Right lobe of liver (tissue), 4 donors: ENCODE results near the gene GCC1.

Experiments
- POLR2A ChIP-seq: fragments of 450-650 bp; IDR thresholded peaks from one replicate; pipeline ENCODE4 v1.6.1; 2017; ENCODE audit warnings: antibody characterized with exemption, mild to moderate bottlenecking
- TF ChIP-seq, protein P1 (sequence below), 4 donors: fragments of 200-600 bp in 3 of 4; fragments of 450-650 bp in 1 of 4; IDR thresholded peaks; one replicate each; pipeline versions ENCODE4 v1.5.1 to v1.8.0; 2016 to 2022; ENCODE audit warnings: antibody characterized with exemption in 4 of 4, mild to moderate bottlenecking in 2 of 4
- donor health status: DM: no; HTN: no; CAD: no.
- donor health status: DM: no; HTN: no; CAD: no.
- donor health status: DM: no; HTN: yes; CAD: no.

DNA sequence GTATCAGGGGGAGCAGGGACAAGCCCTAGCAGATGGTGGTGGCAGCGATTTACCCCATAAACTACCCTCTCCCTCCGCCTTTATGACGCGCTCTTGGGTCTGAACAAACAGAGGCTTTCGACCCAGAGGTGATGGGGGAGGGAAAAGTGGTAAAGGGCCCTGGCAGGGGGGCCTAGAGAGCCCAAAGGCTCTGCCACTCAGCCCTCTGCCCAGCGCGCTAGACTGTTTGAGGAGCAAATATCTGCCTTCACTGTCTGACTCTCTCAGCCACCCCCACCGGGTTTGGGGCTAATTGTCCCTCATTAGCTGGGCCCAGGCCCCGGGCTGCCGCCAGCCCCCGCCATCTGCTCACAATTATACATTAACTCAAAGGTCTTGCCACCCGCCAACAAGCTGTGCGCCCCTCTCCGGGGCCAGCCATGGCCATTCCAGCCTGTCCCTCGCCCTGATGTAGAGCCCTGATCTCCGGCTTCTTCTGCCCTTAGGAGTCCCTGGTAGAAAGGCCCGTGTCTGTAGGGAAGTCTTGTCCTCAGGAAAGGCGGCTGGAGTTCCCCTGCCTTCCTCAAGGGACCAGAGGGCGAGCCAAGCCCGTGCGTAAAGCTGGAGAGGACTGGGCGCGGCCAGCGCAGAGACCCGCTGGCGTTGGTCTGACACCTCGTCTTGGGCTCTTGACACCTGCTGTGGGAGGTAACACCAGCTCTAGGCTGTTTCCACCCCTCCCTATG, 34.4 kb upstream of the GCC1 start:
- TF ChIP-seq, protein P1, sequence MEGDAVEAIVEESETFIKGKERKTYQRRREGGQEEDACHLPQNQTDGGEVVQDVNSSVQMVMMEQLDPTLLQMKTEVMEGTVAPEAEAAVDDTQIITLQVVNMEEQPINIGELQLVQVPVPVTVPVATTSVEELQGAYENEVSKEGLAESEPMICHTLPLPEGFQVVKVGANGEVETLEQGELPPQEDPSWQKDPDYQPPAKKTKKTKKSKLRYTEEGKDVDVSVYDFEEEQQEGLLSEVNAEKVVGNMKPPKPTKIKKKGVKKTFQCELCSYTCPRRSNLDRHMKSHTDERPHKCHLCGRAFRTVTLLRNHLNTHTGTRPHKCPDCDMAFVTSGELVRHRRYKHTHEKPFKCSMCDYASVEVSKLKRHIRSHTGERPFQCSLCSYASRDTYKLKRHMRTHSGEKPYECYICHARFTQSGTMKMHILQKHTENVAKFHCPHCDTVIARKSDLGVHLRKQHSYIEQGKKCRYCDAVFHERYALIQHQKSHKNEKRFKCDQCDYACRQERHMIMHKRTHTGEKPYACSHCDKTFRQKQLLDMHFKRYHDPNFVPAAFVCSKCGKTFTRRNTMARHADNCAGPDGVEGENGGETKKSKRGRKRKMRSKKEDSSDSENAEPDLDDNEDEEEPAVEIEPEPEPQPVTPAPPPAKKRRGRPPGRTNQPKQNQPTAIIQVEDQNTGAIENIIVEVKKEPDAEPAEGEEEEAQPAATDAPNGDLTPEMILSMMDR (IDR thresholded peaks at IDR 0.05), result no peak
- TF ChIP-seq POLR2A, result no peak
